GM19351 (cell line): ENCODE data around the gene YPEL4.
"Not testable (repeated sequence)": the region's sequence is repeated elsewhere in the genome, so short reads cannot be mapped to it uniquely, and the experiment has no call there.

Experiments used
- ATAC-seq: cut with Tn5 transposase; IDR thresholded peaks from one replicate; pipeline ENCODE4 v1.9.1; 2021; ENCODE audit warnings: mild to moderate bottlenecking, moderate library complexity; ENCODE audit not compliant: unreplicated experiment

Gene YPEL4, protein sequence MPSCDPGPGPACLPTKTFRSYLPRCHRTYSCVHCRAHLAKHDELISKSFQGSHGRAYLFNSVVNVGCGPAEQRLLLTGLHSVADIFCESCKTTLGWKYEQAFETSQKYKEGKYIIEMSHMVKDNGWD

DNA sequence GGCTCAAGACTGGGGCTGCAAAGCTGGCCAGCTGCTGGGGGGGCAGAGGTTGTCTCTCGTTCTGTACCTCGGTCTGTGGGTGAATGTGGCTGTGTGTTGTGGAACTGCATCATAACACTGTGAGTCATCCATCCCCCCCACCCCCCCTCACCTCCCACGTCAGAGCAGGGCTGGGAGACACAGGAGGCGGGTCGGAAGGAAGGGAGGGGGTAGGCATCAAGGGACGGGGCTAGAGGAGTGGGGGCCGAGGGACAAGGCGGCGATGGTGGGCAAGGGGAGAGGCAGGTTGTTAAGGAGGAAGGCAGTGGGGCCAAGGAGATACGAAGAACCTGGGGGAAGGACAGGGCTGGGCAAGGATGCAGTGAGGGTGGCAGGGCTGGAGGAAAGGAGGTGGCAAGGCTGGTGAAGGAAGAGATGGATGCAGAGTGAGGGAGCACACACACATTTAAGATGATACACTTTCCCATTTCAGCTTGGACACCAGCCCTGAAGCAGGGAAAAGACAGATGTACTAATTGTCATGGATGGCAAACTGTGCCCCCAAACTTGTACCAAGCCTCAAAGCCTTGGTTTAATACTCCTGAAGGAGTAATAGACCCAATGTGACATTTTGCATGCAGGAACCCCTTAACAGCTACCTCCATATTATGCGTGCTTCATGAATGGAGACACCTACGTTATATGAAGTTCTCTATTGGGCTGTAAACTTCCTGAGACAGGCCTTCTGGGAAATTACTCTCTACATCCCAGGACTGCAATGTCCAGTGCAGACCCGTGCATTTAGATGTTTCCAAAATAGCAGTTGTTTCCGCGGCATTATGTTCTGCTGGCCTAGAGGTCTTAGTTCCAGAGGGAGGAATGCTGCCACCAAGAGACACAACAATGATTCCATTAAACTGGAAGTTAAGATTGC lies at the start of gene YPEL4:
Gene YPEL4, minus strand, starts transcription at position 87 of the 913 bp plus-strand sequence. CDS start 2,805 bp downstream, outside the sequence.
- peak; percentile 49 for ATAC-seq

DNA sequence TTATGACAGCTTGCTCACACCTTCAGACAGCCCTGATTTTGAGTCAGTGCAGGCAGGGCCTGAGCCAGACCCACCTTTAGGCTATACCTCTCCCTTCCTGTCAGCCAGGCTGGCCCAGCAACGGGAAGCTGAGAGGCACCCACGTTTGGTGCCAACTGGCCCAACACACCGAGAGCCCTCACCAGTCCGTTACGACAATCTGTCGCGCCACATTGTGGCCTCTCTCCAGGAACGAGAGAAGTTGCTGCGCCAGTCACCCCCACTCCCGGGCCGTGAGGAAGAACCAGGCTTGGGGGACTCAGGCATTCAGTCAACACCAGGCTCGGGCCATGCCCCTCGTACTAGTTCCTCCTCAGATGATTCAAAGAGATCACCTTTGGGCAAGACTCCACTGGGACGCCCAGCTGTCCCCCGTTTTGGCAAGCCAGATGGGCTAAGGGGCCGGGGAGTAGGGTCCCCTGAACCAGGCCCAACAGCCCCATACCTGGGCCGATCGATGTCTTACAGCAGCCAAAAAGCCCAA lies 49.2 kb upstream of the YPEL4 start:
- no peak for ATAC-seq

DNA sequence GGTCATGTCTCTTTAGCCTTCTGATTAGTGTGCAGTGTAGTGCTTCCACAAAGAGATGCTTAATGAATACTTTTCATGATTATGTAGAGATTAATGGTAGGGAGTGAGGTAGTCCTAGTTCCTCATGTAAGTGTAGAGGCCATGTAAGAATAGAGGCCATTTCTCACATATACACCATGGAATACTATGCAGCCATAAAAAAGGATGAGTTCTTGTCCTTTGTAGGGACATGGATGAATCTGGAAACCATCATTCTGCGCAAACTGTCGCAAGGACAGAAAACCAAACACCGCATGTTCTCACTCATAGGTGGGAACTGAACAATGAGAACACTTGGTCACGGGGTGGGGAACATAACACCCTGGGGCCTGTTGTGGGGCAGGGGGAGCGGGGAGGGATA lies 40.8 kb upstream of the YPEL4 start:
- ATAC-seq = not testable (repeated sequence)

DNA sequence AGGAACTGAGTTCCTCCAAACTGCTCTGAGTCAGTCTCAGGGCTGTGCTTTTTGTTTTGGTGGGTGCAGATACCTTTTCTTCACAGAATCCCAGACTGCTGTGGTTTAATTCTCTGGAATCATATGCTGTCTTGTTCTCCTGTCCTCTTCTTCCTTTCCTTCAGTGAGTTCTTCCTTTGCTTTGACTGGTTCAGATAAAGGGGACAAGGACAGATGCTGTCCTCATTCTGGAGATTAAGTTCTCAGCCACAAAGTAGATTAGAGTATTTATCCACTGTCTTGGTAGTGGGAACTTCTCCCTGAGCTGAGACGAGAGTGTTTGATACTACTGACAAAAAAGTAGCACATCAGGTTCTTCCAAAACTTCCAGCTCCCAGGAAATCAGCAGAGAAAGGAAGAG lies 31.5 kb upstream of the YPEL4 start:
- no peak for ATAC-seq

DNA sequence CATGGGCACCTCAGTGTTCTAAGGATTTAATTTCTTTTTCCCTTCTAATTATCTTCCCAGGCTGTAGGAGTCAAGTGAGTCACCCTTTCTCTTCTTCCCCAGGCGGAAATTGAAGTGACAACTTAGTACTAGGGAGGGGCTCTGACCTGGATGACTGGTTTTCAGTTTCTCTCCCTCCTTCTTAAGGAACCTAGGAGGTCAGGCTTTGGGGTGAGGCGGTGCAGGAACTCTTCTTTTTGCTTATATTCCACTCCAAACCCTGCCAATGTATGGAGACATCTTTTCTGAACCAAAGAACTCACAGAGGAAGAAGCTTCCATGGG lies 30.8 kb upstream of the YPEL4 start:
- peak; percentile 38 for ATAC-seq

DNA sequence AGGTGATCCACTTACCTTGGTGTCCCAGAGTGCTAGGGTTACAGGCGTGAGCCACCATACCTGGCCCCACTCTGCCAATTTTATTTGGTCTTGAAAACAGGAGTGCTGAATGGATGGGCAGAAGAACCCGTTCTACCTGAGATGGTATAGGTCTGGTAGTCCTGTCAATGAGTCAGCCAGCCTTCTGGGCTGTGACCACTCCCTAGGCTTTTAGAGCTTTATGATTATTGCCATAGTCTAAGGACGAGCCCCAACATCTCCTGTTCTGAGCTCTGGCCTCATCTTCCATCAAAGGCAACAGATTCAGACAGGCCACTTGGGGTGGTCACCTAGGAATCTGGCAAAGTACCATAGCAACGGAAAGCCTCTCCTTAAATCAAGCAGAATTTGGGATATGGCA lies 29.7 kb upstream of the YPEL4 start:
- no peak for ATAC-seq

DNA sequence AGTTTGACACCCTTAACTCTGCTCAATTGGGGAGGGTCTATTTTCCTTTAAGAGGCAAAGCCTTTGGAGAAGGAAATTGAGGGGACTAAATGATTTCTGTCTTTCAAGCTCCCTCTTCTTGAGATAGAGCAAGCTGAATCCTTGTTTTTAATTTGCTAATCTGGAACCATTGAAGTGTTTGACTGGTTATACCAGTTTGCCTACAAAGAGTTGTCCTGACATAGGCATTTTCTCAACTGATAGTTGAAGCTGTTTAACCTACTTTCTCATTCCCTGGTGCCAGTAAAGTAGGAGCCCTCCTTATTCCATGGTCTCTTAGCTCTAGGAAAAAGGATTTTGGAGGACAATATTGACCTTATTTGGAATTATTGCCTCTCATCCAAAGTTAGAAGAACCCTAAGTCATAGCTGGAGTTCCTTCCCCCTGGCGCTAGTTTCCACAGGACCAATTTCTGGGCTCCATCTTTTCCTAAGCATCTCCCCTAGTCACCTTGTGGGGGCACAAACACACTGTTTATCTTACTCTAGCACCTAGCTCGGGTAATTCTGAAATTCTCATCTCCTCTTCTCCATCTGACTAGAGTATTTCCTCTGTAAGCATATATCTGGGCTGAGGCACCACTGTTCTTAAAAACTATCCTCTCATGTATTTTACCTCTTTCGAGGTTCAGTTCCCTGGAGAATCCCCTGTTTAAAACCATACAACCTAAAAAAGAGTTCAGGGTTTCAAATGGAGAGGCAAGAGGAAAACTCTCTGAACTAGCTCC lies 25.6 kb upstream of the YPEL4 start:
- ATAC-seq = no peak

DNA sequence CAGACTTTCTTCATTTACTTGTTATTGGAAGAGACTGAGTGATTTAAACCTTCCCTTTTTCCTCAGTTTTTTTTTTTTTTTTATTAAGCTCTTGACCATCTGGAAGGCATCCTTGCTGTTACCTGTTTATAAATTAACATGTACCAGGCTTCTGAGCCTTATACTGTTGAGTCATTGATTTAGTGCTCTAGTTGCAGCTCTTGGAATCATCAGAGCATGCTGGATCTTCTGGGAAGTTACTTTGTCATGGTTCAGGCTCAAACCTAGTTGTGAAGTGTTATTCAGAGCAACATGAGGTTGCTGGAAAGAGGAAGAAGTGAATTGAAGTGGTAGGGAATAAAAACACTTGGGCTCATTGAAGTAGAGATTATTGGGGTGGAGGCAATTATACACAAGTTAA lies 24.5 kb upstream of the YPEL4 start:
- no peak for ATAC-seq

DNA sequence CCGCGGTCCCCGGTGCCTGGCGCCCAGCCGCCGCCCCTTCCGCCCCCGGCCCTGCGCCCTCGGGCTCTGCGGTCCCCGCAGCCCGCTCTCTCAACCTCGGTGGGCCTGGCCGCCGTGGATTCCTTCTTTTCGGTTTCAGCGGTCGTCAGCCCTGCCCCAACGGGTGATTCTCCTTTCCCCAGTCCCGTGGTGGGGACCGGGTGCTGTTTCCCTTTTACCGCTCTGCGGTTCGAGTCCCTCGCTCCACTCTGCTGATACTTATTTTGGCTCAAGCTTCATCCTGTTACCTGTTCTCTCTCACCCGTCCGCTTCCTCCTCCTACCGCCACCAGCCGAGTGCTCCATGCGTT lies 18.7 kb upstream of the YPEL4 start:
- peak; percentile 5 for ATAC-seq

DNA sequence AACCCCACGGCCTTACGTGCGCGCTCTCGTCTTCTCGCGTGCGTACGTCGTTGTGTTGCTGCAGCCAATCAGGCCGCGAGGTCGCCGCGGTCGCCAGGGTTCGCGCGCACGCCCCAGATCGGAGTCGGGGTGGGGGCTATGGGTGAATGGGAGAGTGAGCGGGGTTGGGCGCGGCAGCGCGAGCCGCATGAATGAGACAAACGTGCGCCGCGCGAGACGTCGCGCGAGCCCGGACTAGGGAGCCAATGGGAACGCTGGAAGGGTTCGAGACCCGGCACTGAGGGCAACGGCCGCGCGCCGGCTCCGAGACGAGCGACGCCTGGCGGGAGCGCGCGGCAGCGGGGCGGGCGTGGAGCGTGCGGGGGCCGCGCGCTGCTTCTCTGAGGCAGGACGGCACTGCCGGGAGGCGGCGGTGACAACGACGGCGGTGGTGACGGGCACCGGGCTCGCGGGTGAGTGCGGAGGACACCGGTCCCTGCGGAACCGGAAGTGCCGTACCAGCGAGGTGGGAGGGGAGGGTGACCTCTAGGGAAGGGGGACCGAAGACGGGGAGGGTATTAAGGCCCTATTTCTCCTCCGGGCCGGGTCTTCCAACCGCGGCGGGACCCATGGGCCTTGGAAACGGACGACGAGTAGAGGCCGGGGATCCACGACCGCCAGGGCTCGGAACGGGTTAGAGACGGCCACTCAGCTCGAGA lies 18.2 kb upstream of the YPEL4 start, which contains the start of gene ZDHHC5:
Gene ZDHHC5, plus strand, starts transcription at position 379 of the 698 bp plus-strand sequence. CDS start 4,977 bp downstream, outside the sequence.
- ATAC-seq = peak; percentile 78

DNA sequence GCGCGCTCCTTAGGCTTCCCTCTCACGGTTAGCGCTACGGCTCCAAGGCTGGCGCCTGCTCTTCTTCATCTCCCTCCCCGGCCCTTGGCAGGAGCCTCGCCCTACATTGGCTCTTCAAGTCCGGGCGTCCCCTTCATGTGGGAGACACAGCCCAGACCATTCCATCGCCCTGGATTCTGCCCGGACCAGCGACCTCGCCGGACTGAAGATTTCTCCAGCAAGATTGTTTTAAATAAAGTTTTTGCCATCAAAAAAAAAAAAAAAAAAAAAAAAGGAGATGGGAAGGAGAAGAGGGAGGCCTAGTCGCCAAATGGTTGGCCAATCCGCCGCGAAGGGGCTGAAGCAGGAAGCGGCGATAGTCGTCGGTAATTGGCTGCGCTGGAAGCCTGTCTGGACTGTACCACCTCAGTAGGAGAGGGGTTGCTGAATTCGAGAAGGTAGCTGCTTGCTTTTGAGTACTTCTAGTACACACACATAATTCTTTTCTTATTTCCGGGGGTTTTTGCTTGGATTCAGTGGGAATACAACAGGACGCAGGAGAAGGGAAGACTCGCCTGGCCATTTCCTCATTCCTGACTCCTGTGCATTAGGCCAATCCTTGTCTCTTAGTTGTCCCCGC lies 17.5 kb upstream of the YPEL4 start:
- peak; percentile 57 for ATAC-seq

DNA sequence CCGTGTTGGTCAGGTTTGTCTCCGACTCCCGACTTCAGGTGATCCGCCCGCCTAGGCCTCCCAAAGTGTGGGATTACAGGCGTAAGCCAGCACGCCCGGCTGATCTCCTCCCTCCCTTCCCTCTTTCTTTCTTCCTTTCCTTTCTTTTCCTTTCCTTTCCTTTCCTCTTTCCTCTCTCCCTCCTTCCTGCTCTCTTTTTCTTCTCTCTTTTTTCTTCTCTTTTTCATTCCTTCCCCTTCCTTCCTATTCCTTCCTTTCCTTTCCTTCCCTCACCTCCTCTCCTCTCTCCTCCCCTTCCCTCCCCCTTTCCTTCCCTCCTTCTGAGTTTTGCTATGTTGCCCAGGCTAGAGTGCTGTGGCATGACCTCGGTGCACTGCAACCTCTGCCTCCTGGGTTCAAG lies 14.3 kb upstream of the YPEL4 start:
- ATAC-seq = no peak

DNA sequence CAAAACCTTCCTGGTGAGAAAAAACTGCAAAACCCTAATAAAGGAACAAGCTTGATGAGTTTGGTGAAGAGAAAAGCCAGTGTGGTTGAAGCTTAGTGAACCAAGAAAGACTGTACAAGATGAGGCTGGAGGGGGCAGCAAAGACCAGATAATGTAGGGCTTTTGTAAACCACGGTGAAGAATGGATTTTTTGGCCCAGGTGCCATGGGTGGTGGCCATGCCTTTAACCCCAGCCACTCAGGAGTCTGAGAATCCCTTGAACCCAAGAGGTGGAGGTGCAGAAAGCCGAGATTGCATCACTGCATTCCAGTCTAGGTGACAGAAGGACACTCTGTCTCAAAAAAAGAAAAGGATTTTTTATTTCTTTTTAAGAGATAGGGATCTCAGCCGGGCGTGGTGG lies 13.2 kb upstream of the YPEL4 start:
- ATAC-seq = no peak

DNA sequence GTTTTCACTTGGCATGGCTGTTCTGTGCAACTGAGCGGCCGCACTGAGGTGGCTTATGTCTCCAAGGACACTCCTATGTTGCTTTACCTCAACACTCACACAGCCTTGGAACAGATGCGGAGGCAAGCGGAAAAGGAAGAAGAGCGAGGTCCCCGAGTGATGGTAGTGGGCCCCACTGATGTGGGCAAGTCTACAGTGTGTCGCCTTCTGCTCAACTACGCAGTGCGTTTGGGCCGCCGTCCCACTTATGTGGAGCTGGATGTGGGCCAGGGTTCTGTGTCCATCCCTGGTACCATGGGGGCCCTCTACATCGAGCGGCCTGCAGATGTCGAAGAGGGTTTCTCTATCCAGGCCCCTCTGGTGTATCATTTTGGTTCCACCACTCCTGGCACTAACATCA lies 10.0 kb upstream of the YPEL4 start:
- no peak for ATAC-seq

DNA sequence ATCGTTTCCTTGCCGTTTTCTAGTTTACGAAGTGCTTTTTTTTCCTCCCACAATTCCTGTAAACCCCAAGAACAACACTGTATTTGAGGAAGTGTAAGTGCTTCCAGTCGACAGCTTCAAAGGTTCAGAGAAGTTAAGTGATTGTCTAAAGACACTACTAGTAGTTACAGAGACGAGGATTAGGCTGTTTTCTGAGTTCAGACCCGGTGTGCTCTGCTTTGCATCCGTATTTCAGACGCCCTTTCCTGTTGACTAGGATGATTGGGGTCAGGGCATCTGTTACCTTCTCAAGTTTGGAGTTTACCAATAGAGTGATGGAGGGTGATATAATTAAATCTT lies 8.3 kb upstream of the YPEL4 start:
- no peak for ATAC-seq

DNA sequence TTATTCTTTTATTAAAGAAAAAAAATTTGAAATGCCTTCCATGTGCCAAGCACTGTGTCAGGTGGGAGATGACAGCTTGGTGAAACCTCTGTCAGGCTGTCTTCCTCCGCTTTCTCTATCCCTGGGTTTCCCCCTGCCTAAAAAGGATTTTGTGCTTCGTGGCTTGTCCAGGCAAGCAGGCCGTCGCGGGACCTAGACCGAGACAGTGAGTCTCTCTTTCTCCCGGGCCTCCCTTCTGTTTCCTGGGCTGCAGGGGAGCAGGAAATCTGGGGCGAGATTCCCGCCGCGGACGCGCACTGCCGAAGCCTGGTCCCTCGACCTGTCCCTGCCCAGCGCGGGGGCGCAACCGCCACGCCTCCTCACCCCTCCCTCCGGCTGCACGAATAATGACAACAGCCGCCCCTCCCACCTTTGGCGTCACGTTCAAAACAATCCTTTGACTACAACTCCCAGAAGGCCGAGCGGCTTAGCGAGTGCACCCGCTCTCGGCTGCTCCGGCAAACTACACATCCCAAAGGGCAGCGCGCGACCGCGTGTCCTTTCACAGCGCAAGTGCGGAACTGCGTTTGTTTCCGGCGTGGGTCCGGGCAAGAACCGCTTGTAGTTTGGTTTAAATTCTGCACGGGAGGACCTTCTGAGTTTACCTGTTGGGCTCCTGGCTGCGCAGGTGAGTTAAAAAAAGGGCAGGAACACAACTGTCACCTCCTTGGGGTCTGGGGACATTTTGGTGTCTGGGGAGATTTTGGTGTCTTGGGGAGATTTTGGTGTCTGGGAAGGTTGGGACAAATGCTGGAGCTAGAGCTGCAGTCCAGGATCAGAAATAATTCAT lies 7.7 kb upstream of the YPEL4 start, which contains the start of gene CLP1:
Gene CLP1, plus strand, starts transcription at position 569 of the 829 bp plus-strand sequence. CDS start 1,715 bp downstream, outside the sequence.
- ATAC-seq = peak; percentile 98

DNA sequence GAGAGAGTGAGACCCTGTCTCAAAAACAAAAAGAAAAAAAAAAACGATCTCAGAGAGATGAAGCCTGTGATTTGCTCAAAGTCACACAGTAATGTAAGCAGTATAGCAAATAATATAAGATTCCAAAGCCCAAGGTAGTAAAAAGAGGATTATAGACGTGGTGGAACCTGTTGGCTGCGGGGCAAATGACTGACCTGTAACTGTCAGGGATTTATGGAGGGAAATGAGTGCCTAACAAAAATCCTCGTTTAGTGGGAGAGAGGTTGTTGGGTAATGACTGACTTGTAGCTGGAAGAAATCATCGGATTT lies 7.1 kb upstream of the YPEL4 start:
- ATAC-seq = no peak

DNA sequence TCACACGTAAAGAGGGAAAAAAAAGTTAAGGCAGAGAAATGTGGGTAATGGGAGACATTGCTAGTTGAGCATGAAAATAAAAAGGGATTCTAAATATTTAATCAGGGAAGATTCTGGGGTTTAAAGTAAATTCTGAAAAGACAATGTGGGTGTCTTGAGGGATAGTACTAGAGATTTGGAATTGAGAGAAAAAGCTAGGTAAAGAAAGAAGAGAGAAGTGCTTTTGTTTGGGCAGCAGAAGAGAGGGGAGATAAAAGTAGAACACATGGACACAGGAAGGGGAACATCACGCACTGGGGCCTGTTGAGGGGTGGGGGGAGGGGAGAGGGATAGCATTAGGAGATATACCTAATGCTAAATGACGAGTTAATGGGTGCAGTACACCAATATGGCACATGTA lies 3.5 kb upstream of the YPEL4 start:
- ATAC-seq = no peak

DNA sequence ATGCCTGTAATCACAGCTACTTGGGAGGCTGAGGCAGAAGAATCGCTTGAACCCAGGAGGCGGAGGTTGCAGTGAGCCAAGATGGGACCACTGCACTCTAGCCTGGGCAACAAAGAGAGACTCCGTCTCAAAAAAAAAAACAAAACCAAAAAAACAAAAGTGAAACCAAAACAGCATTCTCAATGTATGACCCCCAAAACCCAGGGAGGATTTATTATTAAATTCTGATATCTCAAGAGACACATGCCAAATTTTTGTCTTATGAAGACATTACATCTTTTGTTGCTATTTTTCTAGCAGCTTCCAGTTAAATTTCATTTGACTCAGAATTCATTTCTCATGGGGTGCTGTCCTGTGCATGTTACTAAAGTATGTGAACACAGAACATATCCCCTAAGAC lies 3.0 kb upstream of the YPEL4 start:
- ATAC-seq = no peak

DNA sequence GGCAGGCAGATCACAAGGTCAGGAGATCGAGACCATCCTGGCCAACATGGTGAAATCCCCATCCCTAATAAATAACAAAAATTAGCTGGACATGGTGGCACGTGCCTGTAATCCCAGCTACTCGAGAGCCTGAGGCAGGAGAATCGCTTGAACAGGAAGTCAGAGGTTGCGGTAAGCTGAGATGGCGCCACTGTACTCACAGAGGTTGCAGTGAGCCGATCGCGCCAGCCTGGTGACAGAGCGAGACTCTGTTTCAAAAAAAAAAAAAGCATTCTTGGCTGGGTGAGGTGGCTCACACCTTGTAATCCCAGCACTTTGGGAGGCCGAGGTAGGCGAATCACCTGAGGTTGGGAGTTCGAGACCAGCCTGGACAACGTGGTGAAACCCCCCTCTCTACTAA lies 2.5 kb upstream of the YPEL4 start:
- not testable (repeated sequence) for ATAC-seq
